Transverse colon (tissue), 3 donors: ENCODE measurements around the gene ACAD8.

Experiments
- CTCF ChIP-seq, 5 experiments: fragments of 200-600 bp in 3 of 5; fragments of 450-650 bp in 2 of 5; sonication (generic) in 3 of 5; IDR thresholded peaks; 1 replicate in 2 of 5; 2 replicates in 3 of 5; pipeline ENCODE4 v1.5.1; 2016 to 2017; ENCODE audit warnings: antibody characterized with exemption in 5 of 5, inconsistent platforms in 3 of 5, mild to moderate bottlenecking in 2 of 5, moderate library complexity in 1 of 5
- POLR2A ChIP-seq: fragments of 450-650 bp; IDR thresholded peaks from one replicate; pipeline ENCODE4 v1.6.1; 2016; ENCODE audit warnings: antibody characterized with exemption, mild to moderate bottlenecking, moderate library complexity

GRCh38 chr11:134223836-134224709, 29.3 kb upstream of the ACAD8 start, which contains the start of the genes NCAPD3 and VPS26B:
- peak in 2 of 5 experiments; percentile 19 to 29 for TF ChIP-seq CTCF (IDR thresholded peaks at IDR 0.05)
- peak; percentile 99 for TF ChIP-seq POLR2A
